Dermis microvascular lymphatic vessel endothelial cell (primary cell): Measurements from ENCODE around the gene PRELID3B. TPM values are rescaled to one million over a fixed set of nuclear protein-coding genes. Genes with fewer than 3 reads are reported as not detected.
"Not testable (repeated sequence)": the region's sequence is repeated elsewhere in the genome, so short reads cannot be mapped to it uniquely, and the experiment has no call there.

Source experiments
- DNase-seq, 2 donors: peaks; one replicate each; pipeline versions ENCODE4 v3.0.0 to v3.0.0-alpha.2; 2010; ENCODE audit warnings: low read depth in 2 of 2
- total RNA-seq: library from RNA; depleted of rRNA; stranded (reverse); fragments of >200 nt; gene quantifications from 2 replicates; pipeline ENCODE4 v1.2.1, GENCODE V29; 2014

The PRELID3B gene
- total RNA-seq, 1 donor from 2014 or later, result 93.3 TPM

DNA sequence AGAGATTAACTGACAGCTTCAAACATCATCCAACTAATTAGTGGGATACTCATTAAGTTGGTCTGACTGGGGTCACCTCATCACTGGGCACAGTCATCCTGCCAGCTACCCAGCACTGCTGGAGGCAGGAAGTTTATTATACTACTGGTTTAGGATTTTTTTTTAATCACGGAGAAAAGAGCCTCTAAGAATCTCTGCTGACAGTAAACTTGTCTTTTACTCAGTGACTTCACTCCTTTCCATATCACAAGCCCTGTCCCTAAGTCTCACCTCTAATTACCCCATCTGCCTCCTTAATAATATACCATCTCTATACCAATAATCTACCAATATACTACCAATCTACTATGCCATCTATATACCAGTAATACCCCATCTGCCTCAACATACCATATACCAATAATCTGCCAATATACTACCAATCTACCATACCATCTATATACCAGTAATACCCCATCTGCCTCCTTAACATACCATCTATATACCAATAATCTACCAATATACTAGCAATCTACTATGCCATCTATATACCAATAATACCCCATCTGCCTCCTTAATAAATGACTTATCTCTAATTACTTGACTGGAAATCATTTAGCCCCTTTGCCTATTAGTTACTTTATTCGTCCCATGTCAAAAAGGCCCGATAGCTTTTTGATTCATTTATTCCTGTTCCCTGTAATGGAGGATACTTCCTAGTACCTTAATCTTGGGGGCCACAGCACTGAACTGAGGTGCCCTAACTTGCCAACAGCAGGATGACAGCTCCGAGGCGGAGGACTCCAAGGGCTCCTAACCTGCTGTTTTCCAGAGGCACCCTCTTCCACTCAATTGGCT, 15.5 kb downstream of the PRELID3B start:
- no peak for DNase-seq

DNA sequence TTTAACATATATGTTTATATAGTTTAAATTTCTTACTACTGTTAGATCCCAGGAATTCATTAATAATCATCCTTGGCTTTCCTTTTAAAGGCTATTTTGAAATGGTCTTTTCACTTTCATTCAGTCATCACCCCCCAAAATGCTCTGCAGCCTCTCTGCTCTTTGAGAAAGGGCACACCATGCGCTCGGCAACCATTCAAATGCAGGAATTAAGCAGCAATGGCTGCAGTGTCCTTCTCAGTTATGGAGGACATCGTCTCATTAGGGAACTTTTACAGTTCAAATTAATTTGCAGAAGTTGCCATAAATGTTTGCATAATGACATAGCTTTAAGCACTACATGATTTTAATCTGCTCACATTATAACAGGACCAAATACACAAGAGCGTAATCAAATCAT, 17.1 kb downstream of the PRELID3B start:
- no peak for DNase-seq

DNA sequence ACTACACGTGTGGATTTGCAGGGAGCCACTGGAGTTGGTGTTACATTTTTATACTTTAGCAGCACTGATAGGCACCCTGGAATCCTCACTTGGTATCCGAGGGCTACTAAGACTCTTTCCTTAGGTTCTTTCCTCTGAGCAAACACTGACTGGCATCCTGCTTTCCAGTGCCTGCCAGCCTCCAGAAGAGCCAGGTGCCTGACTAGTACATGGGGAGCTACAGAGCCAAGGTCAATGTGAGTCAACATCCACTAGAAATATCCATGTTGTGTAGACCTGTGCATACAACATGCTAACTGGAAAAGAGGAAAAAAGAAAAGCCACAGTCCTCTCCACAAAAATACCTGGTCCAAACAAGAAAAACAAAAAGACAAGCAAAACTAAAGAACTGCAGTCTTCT, 17.5 kb downstream of the PRELID3B start:
- DNase-seq, result no peak

DNA sequence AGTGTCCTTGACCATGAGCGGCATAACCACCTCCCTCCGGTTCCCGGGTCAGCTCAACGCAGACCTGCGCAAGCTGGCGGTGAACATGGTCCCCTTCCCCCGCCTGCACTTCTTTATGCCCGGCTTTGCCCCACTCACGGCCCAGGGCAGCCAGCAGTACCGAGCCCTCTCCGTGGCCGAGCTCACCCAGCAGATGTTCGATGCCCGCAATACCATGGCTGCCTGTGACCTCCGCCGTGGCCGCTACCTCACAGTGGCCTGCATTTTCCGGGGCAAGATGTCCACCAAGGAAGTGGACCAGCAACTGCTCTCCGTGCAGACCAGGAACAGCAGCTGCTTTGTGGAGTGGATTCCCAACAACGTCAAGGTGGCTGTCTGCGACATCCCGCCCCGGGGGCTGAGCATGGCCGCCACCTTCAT, 18.5 kb downstream of the PRELID3B start:
- DNase-seq, result no peak

DNA sequence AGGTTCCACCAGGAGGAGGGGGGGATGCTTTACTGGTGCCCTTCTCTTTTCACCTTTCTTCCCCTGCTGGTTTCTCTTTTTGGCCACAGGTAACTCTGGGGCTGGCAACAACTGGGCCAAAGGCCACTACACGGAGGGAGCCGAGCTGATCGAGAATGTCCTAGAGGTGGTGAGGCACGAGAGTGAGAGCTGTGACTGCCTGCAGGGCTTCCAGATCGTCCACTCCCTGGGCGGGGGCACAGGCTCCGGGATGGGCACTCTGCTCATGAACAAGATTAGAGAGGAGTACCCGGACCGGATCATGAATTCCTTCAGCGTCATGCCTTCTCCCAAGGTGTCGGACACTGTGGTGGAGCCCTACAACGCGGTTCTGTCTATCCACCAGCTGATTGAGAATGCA, 19.0 kb downstream of the PRELID3B start:
- DNase-seq, result no peak

DNA sequence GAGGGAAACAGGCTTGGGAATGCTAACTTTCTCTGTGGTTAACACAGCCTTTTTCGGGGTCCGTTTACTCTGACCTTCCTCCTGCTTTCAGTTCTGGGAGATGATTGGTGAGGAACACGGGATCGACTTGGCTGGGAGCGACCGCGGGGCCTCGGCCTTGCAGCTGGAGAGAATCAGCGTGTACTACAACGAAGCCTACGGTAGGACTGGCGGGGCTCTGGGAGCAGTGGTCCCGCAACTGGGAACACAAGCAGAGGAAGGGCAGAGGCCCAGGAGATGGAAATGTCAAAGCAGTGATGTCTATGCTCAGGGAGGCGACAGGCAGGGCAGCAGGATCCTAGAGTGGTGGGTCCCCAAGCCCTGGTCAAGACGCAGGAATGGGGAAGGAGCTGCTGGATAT, 19.8 kb downstream of the PRELID3B start:
- no peak for DNase-seq

DNA sequence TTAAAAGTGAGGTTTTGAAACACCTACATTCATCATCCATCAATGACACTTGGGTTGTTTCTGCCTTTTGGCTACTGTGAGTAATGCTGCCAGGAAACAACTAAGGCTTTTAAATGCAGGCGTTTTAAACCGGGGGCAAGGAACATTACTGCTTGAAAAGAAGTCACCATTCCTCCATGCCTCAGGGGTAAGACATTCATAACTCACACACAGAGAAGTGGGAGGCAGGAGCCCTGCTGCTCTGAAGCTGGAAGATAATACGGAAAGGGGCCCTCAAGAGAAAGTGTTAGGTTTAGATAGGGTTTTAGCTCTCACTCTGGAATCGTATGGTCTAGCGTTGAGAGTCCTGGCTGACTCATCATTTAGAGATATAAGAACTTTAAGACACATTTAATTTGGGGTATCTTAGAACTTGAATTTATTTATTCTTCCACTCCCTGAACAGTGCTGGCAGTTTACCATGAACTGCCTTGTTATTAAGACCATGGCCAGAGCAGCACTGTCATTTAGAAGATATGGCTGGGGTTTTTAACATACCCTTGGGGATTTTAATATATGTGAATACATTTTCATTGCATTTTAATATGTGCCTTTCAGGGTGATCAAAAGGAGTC, 21.5 kb downstream of the PRELID3B start:
- no peak for DNase-seq

DNA sequence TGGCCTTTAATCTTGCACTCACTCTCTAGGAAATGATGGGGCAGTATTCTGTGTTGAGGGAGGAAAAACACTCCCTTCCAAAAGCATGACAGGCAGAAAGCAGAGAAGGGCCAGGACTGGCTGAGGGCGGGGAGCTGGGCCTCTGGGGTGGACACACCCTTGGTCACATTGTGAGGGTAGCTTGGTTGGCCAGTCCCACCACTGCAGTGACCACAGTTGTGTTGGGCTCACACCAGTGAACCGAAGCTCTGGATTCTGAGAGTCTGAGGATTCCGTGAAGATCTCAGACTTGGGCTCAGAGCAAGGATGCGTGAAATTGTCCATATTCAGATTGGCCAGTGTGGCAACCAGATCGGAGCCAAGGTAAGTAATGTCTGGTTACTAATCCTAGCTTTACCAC, 23.4 kb downstream of the PRELID3B start, which contains the start of gene TUBB1:
TSS of gene TUBB1 (plus strand) at position 213 of the 400 bp plus-strand sequence. CDS start at position 307, 94 bp downstream.
- no peak for DNase-seq

DNA sequence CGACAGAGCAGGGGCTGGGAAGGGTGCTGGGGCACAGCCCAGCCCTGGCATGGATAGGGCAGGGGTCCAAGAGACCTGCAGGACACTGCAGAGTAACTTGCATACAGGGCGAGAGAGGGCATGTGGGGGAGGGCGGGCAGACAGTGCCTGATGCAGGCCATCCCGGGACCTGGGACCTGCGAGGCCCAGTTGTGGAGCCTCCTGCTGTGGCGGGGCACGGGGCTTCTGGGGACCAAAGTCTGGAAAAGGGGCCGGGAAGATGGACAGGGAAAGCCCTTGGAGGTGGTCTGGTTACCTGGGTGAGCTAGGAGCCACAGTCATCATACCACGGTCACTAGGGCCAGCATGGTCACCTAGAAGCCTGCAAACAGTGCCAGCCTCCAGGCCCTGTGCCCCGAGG, 23.8 kb downstream of the PRELID3B start:
- DNase-seq, result no peak

DNA sequence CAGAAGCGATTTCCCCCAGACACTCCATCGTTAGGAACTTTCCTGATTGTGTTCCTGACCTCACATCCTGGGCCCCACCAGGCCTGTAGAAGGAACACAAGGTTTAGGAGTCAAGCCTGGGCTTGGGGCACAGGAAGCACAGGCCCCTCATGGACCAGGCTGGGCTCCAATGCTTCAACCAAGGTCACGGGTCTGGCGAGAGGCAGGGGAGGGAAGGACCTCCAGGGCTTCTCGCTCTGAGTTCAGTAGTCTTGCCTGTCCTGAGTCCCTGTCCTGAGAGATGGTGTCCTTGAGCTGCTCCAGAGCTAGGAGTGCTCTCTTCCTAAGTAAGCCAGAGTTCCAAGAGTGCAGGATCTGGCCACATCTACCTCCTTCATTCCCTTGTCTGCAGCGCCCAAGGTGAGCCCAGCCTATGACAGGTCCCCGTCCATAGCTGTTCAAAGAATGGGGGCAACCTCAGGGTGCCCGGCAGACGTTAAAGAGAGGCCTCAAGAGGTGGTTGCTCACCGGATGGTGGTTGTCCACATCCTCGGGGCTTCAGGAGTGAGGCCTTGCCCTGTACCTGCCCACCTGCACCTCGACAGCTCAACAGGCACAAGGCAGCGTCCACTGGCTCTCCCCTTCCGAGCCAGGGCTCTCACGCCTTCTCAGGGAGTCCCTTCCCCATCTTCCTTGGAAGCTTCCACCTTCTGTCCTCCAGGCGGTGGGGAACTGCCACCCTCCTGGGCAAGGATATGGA, 24.9 kb downstream of the PRELID3B start:
- DNase-seq, result no peak

DNA sequence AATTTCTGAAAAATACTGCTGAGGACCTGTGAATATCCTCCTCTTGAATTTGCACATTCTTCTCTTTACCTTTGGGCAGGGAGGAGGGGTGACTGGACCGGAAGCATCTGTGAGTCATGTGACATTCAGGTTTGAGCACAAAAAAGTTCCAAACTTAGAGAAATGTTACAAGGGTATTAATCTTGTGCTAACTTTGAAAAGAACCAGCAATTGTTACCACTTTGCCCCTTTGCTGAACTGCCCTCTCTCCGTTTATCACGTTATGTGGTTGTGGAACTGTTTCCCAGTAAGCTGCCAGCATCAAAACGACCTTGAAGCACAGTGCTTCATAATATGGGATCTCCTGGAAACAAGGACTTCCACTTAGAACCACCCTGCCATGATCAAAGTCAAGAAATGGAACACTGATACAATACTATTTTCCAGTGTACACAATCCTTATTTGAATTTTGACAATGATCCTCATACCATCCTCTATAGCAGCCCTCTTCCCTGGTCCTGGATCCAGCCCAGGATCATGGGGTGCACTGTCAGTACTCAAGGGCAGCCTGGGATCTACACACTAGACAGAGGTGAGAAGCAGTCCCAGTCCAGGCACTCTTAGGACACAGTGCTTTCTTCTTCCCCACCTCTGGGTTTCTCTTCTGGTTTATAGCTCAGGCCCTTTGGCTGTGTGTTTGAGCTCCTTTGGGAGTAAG, 25.6 kb downstream of the PRELID3B start:
- peak in 1 of 2 donors; percentile 46 for DNase-seq

DNA sequence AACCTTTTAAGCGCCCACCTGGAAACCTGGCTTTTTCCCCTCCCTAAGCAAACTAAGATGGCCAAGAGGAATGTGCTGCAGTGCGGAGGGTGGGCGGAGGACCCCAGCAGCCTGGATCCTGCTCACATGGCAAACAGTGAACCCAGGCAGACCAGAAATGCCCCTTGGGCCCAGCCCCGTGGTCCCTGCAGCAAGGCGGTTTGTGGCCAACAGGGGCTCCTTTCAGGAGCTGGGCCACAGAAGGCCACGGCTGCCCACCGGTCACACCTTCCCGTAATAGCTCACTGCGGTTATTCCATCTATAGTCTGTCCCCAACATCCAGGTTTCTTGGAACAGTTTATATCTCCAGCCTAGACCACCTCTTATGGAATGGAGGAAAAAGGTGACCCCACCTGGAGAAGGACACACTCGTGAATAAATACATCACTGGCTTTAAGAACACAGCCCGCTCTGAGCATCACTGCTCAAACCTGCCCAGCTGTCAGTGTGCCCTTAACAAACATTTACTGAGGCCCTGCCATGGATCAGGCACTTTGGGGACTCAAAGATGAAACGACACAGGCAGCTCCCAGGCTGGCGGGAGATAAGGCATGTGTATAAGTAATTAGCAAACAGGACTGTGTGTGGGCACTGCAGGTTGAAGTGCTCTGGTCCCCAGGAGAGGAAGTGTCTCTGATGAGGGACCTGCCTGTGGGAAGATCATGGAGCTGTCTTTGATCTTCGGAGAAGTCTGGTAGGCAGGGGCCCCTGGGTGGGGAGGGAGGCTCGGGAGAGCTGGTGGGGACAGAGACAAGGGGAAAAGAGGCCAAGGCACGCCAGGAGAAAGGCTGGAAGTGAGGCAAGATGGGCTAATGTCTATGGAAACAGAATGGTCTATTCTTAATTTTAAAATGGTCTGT, 26.5 kb downstream of the PRELID3B start:
- DNase-seq, result no peak

DNA sequence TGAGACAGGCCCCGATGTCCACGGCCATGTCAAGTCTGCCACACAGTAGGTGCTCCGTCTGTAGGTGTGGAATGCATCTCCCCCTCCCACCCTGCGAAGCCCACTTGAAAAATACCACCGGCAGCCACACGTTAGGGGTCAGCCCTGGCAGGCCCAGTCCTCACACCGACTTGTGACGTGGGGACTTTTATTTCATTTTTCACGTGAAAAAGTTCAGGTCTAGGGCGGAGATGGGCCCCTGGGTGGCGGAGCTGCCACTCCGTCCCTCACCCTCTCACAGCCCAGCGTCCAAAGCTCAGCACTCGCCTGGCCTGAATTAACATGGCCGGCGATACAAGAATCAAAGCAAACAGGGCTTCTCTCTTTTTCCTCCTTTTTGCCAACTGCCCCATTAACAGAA, 27.2 kb downstream of the PRELID3B start:
- DNase-seq, result no peak

DNA sequence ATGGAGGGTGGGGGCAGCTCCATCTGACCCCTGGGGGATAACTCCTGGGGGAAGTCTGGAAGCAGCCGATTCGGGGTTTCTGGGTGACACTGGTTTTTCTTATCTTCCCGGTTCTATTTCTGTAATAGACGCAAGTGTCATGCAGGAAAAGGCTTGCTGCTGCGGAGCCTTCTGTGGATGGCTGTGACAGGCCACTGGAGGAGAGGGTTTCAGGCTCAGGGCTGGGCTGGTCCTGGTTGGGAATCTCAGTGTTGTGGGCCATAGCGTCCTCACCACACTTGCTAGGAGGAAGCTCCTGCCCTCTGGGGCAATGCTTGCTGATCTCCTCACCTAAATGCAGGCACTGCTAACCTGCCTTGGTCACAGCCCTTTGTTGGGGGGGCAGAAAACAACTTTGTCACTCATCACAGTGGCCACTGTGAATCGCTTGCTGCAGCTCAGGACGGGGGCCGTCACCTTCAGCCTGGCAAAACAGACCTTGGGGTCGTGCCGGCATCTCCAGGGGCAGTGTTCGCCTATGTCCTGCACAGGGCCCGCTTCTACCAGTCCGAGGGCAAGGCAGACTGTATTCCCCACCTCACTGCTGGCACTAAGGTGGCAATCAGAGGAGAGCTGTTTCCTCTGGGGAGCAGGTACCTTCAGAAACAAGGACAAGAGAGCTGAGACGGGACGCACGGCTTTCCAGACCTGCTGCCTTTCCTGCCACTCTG, 27.8 kb downstream of the PRELID3B start:
- no peak for DNase-seq

DNA sequence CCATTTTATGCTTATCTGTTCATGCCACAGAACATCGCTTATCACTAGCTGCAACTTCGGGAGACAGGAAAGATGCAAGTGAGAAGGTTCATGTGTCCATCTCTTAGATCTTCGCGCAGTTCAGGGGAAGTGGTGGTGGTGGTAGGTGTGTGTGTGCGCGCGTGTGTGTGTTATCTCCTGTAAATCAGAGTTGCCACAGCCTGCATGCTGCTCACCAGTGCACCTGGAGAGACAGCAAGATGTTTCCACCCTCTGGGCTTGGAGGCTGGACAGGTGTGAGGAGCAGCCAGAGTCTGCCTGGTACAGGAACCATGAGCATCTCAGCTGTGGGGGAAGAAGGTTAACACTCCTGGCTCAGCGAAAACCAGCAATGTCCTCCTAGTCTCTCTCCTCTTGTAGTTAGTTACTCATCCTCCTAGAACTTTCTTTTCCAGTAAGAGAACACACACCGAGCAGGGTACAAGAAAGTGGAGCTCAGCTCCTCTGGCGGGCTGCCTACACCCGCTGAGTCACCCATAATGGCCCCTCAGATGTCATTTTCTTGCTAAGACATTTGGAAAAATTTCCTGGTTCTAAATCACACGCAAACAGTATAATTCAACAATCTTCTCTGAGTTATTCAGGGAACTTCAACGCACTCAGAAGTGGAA, 28.5 kb downstream of the PRELID3B start:
- no peak for DNase-seq

DNA sequence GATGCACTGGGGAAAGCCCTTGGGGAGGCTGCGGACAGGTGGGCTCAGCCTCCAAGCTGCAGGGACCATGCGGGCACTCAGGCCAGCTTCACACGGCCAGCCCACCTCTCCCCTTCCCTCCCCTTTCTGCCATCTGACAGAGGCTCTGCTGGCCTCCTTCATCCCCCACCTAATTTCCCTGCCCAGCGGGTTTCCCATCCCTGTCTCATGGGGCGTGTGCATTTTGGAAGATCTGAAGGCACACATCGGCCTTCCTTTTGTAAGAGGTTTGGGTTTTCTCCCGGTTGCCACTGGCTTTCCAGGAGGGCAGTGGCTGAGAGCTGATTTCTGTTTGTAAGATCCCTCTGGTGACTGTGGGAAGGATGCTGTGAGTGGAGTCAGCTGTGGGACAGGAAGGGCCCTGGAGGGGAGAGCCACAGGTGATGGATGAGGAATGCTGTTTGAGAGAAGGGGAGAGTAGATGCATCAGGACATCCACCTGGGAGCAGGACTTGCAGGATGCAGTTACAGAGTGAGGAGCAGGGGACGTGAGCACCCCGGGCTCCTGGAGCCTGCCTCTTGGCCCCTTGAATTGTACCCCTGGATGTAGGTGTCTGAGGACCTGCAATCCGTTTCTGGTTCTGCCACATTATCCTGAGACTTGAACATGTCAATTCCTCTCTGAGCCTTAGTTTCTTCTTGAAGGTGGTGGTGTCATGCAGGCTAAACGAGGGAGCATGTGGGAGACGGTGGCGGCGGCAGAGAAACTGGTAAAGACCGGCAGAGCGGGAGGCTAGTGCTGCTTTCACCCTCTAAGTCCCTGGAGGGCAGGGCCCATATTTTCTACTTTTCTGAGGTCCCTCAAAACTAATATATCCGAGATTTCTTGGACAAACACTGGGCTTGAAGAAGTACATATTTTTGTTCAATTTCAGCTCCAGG, 29.3 kb downstream of the PRELID3B start:
- no peak for DNase-seq

DNA sequence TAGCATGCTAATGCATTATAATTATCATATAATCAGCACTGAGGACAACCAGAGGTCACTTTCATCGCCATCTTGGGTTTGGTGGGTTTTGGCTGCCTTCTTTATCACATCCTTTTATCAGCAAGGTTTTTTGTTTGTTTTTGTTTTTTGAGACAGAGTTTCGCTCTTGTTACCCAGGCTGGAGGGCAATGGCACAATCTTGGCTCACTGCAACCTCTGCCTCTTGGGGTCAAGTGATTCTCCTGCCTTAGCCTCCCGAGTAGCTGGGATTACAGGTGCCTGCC, 30.8 kb downstream of the PRELID3B start:
- DNase-seq, result not testable (repeated sequence)

DNA sequence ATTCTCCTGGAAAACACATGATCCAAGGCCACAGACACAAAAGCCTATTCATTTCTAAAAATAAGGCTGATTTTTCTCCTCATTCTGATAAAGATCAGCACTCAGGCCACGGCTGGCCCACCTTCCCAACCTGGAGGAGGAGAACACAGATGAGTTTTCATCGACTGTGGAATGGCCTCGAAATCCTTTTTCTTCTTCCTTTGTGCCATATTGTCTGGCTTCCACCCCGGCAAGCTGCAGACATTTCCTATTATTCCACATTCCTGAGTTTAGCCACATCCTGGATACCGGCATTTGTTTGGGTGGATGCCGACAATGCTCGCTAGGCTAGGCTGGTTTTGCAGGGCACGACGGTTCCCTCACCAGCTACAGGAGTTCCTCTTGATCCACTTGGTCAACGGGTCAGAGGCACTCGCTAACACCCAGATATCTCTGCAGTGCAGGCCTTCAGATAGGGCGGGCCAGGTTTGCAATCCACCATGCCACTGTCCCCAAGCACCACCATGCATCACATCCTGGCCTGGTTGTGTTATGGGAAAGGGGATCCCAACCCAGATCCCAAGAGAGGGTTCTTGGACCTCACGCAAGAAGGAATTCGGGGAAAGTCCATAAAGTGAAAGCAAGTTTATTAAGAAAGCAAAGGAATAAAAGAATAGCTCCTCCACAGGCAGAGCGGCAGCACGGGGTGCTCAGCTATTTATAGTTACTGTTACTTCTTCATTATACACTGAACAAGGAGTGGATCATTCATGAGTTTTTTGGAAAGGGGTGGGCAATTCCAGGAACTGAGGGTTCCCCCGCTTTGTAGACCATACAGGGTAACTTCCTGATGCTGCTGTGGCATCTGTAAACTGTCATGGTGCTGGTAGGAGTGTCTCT, 31.4 kb downstream of the PRELID3B start:
- peak; percentile 96 to 97 for DNase-seq
